Measurements from ENCODE around the gene KIF16B. TPM values are rescaled to one million over a fixed set of nuclear protein-coding genes. Genes with fewer than 3 reads are reported as not detected.
"Not testable (repeated sequence)": the region's sequence is repeated elsewhere in the genome, so short reads cannot be mapped to it uniquely, and the experiment has no call there.

KIF16B gene
- total RNA-seq, 6 experiments from 2014 or later: 0.31 to 3.4 (median 3.2) TPM

DNA sequence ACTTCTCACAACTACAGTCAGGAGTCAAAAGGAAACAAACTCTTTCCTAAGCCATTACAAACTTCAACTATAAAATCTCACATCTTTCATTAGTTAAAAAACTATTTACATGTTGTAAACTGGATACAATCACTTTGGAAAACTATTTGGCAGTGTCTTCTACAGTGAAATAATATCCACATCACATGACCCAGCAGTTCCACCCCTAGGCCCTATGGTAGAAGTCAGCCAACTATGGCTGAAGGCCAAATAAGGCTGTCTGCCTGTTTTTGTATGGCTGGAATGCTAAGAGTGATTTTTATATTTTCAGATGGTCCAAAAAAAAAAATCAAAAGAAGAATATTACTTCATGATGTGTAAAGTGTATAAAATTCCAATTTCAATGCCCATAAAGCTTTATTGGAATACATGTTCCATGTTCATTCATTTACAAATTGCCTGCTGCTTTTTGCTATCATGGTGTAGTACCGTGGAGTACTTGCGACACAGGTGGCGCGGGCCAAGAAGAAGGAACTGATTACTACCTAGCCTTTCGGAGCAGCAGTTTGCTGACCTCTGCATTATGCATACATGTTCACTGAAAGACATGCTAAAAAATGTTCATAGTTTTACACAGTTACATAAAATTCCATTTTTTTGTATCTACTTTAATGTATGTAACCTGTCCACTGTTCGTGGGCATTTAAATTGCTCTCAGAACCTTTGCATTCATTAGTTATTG, 129.0 kb downstream of the KIF16B start:
- no peak overlapping the region for H3K4me3 Mint-ChIP-seq
- TF ChIP-seq, protein P1, sequence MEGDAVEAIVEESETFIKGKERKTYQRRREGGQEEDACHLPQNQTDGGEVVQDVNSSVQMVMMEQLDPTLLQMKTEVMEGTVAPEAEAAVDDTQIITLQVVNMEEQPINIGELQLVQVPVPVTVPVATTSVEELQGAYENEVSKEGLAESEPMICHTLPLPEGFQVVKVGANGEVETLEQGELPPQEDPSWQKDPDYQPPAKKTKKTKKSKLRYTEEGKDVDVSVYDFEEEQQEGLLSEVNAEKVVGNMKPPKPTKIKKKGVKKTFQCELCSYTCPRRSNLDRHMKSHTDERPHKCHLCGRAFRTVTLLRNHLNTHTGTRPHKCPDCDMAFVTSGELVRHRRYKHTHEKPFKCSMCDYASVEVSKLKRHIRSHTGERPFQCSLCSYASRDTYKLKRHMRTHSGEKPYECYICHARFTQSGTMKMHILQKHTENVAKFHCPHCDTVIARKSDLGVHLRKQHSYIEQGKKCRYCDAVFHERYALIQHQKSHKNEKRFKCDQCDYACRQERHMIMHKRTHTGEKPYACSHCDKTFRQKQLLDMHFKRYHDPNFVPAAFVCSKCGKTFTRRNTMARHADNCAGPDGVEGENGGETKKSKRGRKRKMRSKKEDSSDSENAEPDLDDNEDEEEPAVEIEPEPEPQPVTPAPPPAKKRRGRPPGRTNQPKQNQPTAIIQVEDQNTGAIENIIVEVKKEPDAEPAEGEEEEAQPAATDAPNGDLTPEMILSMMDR (IDR thresholded peaks at IDR 0.05): no peak
- peaks cover 18% of the 10 kb centered on the region for H3K9me3 Mint-ChIP-seq
- no peaks in the 10 kb centered on the region for H3K27me3 Mint-ChIP-seq (ENCODE audit: insufficient read depth)
- H3K36me3 Mint-ChIP-seq (ENCODE audit: low read depth): no peaks in the 10 kb centered on the region; the same call in 1 of the 2 replicates
- H3K27ac Mint-ChIP-seq: no peak overlapping the region
- no peaks in the 10 kb centered on the region for H3K4me1 Mint-ChIP-seq (ENCODE audit: low read depth)
- no peak for DNase-seq

DNA sequence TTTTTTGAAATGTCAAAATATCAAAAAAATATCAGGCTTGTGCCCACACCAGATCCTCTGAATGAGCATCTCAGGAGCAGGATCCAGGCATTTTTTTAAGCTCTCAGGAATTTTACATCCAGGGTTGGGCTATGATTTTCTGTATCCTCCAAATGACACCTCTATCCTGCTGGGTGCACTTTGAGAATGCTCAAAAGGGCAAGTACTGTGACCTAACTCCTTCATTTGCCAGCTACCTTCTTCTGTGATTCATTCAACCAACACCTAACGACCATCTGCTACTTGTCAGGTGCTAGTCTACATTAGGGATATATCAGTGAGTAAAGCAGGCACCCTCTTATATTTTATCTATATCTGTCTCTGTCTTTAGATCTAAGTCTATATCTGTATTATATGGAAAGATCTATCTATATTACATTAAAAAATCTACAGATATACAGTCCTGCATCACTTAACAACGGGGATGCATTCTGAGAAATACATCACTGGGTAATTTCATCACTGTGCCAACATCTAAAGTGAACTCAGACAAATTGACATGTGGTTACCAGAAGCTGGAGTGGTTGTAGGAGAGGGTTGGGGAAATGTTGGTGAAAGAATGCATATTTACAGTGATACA, 131.6 kb downstream of the KIF16B start:
- TF ChIP-seq, protein P1 (IDR thresholded peaks at IDR 0.05): no peak
- Mint-ChIP-seq H3K9me3 (peaks cover 23% of the 10 kb centered on the region), H3K4me1 (ENCODE audit: low read depth) (no peaks in the 10 kb centered on the region), H3K36me3 (ENCODE audit: low read depth) (no peaks in the 10 kb centered on the region), H3K4me3 (no peak overlapping the region), H3K27me3 (ENCODE audit: insufficient read depth) (no peaks in the 10 kb centered on the region), H3K27ac (no peak overlapping the region)
- DNase-seq: no peak

DNA sequence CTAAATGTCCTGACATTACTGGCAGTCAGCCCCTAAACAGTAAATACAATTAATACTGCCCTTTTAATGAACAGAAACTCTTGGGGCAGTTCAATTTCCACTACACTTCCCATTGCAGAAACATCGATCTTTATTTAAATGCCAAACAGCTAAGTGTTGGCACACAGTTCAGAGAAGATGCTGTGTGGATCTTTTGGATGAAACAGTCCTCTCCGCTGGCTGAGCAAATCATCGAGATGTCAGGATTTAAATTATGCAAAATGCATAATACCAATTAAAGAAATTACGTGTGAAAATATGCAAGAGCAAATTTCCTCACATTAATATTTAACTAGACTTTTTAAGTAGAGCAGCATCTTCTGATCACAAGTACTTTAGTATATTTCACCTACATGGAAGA, 132.6 kb downstream of the KIF16B start:
- H3K27me3 Mint-ChIP-seq (ENCODE audit: insufficient read depth): no peaks in the 10 kb centered on the region
- DNase-seq: no peak
- TF ChIP-seq, protein P1 (IDR thresholded peaks at IDR 0.05): no peak
- H3K36me3 Mint-ChIP-seq (ENCODE audit: low read depth): no peaks in the 10 kb centered on the region
- H3K27ac Mint-ChIP-seq: no peak overlapping the region
- no peaks in the 10 kb centered on the region for H3K4me1 Mint-ChIP-seq (ENCODE audit: low read depth)
- H3K9me3 Mint-ChIP-seq: peaks cover 23% of the 10 kb centered on the region
- no peak overlapping the region for H3K4me3 Mint-ChIP-seq

DNA sequence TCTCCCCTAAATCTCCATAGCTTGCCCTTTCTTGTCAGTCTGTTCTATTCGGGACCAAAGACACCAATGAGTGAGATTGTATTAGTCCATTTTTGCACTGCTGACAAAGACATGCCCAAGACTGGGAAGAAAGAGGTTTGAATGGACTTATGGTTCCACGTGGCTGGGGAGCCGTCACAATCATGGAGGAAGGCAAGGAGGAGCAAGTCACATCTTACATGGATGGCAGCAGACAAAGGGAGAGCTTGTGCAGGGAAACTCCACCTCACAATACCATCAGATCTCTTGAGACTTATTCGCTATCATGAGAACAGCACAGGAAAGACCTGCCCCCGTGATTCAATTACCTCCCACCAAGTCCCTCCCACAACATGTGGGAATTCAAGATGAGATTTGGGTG, 133.7 kb downstream of the KIF16B start:
- H3K27ac Mint-ChIP-seq; H3K4me3 Mint-ChIP-seq; H3K36me3 Mint-ChIP-seq (ENCODE audit: low read depth); DNase-seq; H3K27me3 Mint-ChIP-seq (ENCODE audit: insufficient read depth); H3K4me1 Mint-ChIP-seq (ENCODE audit: low read depth): not testable (repeated sequence)
- H3K9me3 Mint-ChIP-seq: peaks cover 24% of the 10 kb centered on the region

DNA sequence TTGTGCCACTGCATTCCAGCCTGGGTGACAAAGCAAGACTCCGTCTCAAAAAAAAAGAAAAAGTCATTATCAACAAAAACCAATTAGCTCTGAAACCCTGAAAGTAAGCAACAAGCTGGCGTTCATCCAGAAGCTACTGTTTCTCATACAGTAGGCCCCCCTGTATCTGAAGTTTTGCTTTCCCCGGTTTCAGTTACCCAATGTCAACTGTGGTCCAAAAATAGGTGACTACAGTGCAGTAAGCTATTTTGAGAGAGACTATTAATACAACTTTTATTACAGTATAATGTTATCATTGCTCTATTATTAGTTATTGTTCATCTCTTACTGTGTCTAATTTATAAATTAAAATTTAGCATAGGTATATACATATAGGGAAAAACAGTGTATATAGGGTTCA, 135.1 kb downstream of the KIF16B start:
- Mint-ChIP-seq H3K27me3 (ENCODE audit: insufficient read depth) (no peaks in the 10 kb centered on the region), H3K27ac (no peak overlapping the region), H3K36me3 (ENCODE audit: low read depth) (no peaks in the 10 kb centered on the region), H3K4me3 (no peak overlapping the region), H3K9me3 (peaks cover 31% of the 10 kb centered on the region), H3K4me1 (ENCODE audit: low read depth) (no peaks in the 10 kb centered on the region)
- TF ChIP-seq, protein P1 (IDR thresholded peaks at IDR 0.05): no peak
- DNase-seq: no peak

DNA sequence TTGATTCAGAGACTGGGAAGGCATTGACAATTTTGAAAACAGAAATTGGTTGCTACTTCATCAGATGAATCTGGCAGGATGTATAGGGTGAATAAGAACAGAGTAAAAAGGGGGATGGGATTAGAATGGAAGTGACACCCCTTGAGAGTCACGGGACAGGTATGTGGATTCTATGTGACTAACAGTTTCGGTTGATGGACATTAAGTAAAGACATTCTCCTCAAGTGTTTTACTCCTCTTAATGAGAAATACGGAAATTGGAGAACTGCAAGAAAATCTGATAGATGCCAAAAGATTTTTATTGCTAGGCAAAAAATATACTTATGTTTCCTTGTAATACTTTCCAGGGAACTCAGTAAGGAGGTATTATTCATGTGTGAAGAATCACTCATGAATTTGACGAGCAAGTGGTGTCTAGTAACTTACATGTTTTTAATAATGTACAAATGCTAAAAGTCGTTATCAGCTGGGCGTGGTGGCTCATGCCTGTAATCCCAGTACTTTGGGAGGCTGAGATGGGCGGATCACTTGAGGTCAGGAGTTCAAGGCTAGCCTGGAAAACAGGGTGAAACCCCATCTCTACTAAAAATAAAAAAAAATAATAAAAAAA, 135.8 kb downstream of the KIF16B start:
- TF ChIP-seq, protein P1 (IDR thresholded peaks at IDR 0.05): no peak
- Mint-ChIP-seq H3K4me3 (no peak overlapping the region), H3K27ac (no peak overlapping the region), H3K36me3 (ENCODE audit: low read depth) (no peaks in the 10 kb centered on the region), H3K4me1 (ENCODE audit: low read depth) (no peaks in the 10 kb centered on the region), H3K9me3 (peaks cover 32% of the 10 kb centered on the region), H3K27me3 (ENCODE audit: insufficient read depth) (no peaks in the 10 kb centered on the region)
- no peak for DNase-seq
